ENCODE results near the gene POU2AF2. TPM values are rescaled to one million over a fixed set of nuclear protein-coding genes. Genes with fewer than 3 reads are reported as not detected.
"Not testable (repeated sequence)": the region's sequence is repeated elsewhere in the genome, so short reads cannot be mapped to it uniquely, and the experiment has no call there.

Gene POU2AF2
- total RNA-seq, 1 donor from 2014 or later = not detected

DNA sequence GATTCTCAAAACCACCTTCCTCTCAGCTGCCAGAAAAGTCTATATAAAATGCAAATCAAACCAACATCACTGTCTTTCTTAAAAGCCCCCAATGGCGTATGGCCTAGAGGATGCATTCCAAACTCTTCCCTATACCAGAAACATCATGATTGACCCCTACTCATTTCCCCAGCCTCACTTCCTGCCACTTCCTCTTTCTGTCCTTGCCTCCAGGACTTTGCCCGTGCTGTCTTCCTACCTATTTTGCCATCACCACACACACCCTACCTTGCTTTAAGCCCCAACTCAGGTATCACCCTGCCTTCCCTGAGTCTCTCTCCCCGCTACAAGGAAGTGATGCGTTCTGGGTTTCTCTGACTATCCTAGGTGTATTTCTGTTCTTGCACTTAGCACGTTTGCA lies 8.1 kb downstream of the POU2AF2 start:
- DNase-seq (ENCODE audit: low read depth) = no peak

DNA sequence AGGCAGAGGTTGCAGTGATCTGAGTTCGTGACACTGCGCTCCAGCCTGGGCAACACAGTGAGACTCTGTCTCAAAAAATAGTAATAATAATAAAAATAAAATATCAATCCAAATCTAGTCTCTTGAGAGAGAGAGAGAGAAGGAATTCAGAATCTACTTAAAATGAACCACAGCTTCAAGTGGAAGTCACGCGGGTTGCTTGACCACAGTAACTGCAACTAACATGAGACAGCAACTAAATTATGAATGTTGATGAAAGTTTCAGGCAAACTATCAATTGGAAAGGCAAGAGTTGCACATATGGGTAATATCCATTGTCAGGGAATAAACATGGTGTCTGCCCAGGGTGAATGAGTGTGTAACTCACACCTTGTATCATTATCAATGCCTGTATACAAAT lies 12.5 kb downstream of the POU2AF2 start:
- DNase-seq (ENCODE audit: low read depth) = no peak

DNA sequence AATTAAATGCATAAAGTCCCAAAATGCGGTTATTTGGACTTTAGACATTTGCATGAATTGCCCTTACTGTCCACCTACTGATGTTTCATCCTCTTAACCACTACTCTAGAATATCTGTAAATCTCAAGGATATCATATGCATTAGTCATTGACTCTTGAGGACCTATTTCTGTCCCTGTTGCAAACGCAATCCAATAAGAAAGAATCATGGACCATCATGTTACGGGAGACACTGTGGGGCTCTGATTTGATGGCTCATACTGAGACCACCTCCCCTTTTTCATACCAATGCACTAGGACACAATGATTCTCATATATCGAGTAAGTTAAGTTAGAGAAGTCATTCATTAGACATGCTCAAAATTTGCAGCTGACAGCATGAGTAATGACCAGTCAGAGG lies 14.4 kb downstream of the POU2AF2 start:
- DNase-seq (ENCODE audit: low read depth) = peak; percentile 5

DNA sequence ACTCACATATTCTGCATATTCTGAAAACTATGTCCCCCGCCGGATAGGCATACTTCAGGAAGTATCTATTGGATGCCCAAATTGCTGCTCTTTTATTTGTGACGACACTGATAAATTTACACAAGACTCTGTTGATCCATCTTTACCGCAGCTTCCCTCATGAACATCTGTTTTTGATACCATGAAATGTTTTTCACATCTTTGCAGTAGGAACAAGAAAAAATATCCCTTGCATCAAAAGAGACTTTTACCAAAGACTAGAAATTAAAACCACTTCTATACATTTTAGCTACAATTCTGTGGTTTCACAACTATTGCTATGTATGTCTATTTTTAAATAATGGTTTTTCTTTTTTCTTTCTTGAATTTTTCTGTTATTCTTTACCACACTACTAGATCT lies 15.3 kb downstream of the POU2AF2 start:
- no peak for DNase-seq (ENCODE audit: low read depth)

DNA sequence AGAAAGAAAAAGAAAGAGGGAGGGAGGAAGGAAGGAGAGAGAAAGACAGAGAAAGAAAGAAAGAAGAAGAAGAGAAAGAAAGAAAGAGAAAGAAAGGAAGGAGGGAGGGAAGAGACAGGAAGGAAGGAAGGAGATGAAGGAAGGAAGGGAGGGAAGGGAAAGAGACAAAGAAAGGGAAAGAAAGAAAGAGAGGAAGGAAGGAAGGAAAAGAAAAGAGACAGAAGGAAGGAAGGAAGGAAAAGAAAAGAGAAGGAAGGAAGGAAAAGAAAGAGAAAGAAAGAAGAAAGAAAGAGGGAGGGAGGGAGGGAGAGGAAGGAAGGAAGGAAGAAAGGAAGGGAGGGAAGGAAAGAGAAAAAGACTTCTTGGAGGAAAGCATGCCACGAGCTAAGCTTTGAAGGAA lies 19.1 kb downstream of the POU2AF2 start:
- no peak for DNase-seq (ENCODE audit: low read depth)

DNA sequence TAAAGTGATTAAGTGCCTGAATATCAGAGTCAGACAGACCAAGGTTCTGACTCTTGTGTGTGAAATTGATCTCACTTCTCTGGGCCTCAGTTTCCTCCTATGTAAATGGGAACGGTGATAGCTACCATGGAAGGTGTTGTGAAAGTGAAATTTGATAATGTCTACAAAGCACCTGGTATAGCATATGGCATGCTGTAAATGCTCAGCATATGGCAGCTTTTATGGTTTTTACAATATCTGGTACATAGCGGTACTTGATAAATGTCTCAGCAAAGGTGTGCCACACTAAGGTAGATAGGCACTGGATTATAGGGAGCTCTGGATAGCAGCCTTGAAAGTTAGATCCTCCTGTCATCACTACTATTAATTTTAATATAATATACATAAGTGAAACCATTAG lies 19.9 kb downstream of the POU2AF2 start:
- no peak for DNase-seq (ENCODE audit: low read depth)

DNA sequence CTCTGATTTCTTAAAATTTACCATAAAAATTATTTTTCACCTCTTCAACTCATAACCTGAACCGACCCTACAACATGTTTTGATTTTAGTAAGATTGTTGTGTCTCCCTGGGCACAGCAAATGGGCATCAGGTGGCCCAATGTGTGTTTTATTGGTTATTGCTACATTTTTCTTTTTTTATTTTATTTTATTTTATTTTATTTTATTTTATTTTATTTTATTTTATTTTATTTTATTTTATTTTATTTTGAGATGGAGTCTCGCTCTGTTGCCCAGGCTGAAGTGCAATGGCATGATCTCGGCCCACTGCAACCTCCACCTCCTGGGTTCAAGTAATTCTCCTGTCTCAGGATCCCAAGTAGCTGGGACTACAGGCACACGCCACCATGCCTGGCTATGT lies 22.8 kb downstream of the POU2AF2 start:
- not testable (repeated sequence) for DNase-seq (ENCODE audit: low read depth)

GRCh38 chr11:111269146-111269868 lies 23.8 kb downstream of the POU2AF2 start:
- DNase-seq (ENCODE audit: low read depth) = peak; percentile 41

- DNase-seq (ENCODE audit: low read depth) = no peak
Measured at GRCh38 chr11:111272420-111272819, 26.9 kb downstream of the POU2AF2 start.

- DNase-seq (ENCODE audit: low read depth) = no peak
Measured at GRCh38 chr11:111282562-111283075, 37.1 kb downstream of the POU2AF2 start.

DNA sequence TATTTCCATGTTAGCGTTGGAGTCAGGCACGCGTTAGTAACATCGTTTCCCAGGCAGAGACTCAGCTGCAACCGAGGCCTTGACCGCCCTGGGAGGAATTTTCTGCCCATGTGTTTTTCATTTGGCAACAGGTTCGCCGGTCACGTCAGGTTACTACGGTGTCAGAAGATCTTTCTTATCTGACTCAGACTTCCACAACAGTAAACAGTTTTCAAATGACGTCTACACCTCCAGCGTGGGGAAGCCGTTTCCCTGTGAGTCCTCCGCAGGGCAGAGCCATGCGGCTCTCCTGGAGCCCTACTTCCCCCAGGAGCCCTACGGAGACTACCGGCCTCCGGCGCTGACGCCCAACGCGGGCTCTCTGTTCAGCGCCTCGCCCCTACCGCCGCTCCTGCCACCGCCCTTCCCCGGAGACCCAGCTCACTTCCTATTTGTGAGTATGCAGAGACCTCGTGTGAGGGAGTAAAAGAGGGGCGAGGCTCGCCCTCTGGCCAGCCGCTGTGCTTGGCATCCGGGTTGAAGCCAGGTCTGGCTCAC lies 38.5 kb downstream of the POU2AF2 start:
- no peak for DNase-seq (ENCODE audit: low read depth)

- DNase-seq (ENCODE audit: low read depth) = no peak
Measured at GRCh38 chr11:111285189-111286091, 39.9 kb downstream of the POU2AF2 start.

DNA sequence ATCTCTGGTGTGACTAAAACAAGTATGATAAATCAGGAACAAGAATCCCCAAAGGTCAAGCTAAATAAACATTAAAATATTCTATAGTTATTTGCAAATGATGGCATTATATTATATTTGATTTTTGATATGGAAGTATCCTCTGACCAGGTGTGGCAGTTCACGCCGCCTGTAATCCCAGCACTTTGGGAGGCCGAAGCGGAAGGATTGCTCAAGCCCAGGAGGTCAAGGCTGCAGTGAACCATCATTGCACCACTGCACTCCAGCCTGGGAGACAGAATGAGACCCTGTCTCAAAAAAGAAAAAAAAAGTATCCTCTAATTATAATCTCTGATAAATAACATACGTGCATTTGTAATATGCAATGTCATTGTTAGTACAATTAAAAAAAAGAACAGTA lies 46.2 kb downstream of the POU2AF2 start:
- no peak for DNase-seq (ENCODE audit: low read depth)

DNA sequence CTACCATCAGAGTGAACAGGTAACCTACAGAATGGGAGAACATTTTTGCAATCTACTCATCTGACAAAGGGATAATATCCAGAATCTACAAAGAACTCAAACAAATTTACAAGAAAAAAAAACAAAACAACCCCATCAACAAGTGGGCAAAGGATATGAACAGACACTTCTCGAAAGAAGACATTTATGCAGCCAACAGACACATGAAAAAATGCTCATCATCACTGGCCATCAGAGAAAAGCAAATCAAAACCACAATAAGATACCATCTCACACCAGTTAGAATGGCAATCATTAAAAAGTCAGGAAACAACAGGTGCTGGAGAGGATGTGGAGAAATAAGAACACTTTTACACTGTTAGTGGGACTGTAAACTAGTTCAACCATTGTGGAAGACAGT lies 46.9 kb downstream of the POU2AF2 start:
- not testable (repeated sequence) for DNase-seq (ENCODE audit: low read depth)

- no peak for DNase-seq (ENCODE audit: low read depth)
Measured at GRCh38 chr11:111296196-111296595, 50.7 kb downstream of the POU2AF2 start.

- DNase-seq (ENCODE audit: low read depth) = no peak
Measured at GRCh38 chr11:111297696-111298095, 52.2 kb downstream of the POU2AF2 start.

GRCh38 chr11:111298413-111299100 lies 53.0 kb downstream of the POU2AF2 start, which contains the start of gene POU2AF3:
POU2AF3 (plus strand) TSS chr11:111298546; CDS start chr11:111298582, 36 bp downstream.
- DNase-seq (ENCODE audit: low read depth) = no peak

DNA sequence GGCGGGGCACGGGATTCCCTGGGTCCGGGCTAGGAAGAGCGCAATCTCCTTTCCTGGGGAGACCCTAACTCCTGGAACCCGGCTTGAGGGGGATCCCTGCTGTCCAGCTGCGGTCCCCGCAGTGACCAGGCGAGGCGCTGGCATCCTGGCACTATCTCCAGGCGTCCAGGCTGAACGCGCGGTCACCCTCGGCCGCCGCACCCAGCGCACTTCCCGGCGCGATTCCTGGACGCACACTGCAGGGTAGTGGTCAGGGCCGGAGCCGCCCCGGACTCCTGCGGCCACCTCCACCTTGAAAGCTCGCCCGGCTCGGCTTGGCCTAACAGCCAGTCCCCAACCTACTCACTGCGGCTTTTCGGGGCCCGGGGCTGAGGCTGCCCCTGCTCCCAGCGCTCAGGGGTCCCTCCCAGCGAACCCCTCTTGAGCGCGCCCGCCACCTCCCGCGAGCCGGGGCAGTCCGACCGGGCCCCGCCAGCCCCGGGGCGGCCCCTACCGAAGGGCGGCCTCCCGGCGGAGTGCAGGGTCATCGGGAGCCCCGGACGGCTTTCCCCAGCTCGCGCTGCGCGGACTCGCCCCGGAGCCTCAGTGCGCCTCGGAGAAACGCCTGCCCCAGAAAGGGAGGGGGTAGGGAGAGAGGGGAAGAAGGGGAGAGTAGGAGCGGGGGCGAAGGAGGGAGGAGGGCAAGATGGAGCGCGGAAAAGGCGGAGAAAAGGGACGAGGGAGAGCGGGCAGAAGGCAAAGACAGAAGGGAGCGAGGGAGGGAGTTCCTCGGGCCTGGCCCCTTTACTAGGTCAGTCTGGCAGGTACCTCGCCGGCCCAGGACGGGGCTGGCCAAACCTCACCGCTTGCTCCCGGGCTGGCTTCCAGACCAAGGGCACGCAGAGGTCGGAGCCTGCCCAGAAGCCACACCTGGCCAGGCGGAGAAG lies 53.8 kb downstream of the POU2AF2 start:
- DNase-seq (ENCODE audit: low read depth) = peak; percentile 42

DNA sequence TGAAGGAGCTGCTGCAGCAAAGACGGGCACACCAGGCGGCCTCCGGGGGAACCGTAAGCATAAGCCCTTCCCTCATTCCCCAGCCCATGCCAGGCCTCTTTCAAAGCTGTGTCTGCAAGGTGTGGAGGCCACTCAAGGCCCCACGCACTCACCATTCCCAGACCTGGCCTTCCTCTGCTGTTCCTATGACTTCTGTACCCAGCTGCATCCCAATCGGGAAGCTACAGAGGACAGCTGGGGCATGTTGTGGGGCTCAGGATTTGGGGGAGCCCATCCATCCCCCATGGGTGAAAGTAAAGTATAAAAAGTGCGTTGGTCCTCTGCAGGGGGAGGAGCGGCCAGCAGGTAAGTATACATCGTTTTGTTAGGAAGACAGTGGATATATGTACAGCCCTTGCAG lies 55.0 kb downstream of the POU2AF2 start:
- DNase-seq (ENCODE audit: low read depth) = no peak

Data from myocyte (in vitro differentiated cells).